Immature natural killer cell (primary cell): ENCODE measurements around the gene ATP6V0A4. TPM values are rescaled to one million over a fixed set of nuclear protein-coding genes. Genes with fewer than 3 reads are reported as not detected.
"Not testable (repeated sequence)": the region's sequence is repeated elsewhere in the genome, so short reads cannot be mapped to it uniquely, and the experiment has no call there.

Experiments
- DNase-seq, 3 donors: peaks; one replicate each; pipeline ENCODE4 v3.0.0; 2022; ENCODE audit warnings: mixed read lengths in 1 of 3
- H3K27ac Mint-ChIP-seq, 6 donors: one replicate each; pipeline ENCODE4 v1.8.0; 2020; ENCODE audit warnings: mixed read lengths in 6 of 6, mild to moderate bottlenecking in 5 of 6, inconsistent platforms in 4 of 6, moderate library complexity in 3 of 6
- H3K27me3 Mint-ChIP-seq, 3 donors: one replicate each; pipeline ENCODE4 v1.8.0; 2020 to 2021; ENCODE audit warnings: low read depth in 3 of 3, mild to moderate bottlenecking in 3 of 3, mixed read lengths in 3 of 3, moderate library complexity in 3 of 3, inconsistent platforms in 1 of 3
- H3K36me3 Mint-ChIP-seq, 3 donors: one replicate each; pipeline ENCODE4 v1.8.0; 2020; ENCODE audit warnings: mixed read lengths in 3 of 3, inconsistent platforms in 2 of 3, mild to moderate bottlenecking in 2 of 3
- H3K4me1 Mint-ChIP-seq, 2 donors: one replicate each; pipeline ENCODE4 v1.8.0; 2020; ENCODE audit warnings: inconsistent platforms in 2 of 2, mild to moderate bottlenecking in 2 of 2, mixed read lengths in 2 of 2, moderate library complexity in 1 of 2
- H3K4me3 Mint-ChIP-seq, 5 donors: one replicate each; pipeline ENCODE4 v1.8.0; 2020; ENCODE audit warnings: mild to moderate bottlenecking in 5 of 5, mixed read lengths in 5 of 5, inconsistent platforms in 3 of 5, moderate library complexity in 3 of 5
- H3K9me3 Mint-ChIP-seq, 6 donors: one replicate each; pipeline ENCODE4 v1.8.0; 2020; ENCODE audit warnings: mild to moderate bottlenecking in 6 of 6, mixed read lengths in 6 of 6, inconsistent platforms in 4 of 6, moderate library complexity in 3 of 6
- polyA plus RNA-seq, 3 donors: library from polyadenylated mRNA; unstranded; fragments of 300-500 nt; fragmentation: Illumina TruSeq; gene quantifications; one replicate each; pipeline ENCODE4 v1.2.3, GENCODE V29; 2021

The ATP6V0A4 gene
- polyA plus RNA-seq, 3 donors from 2014 or later = not detected

DNA sequence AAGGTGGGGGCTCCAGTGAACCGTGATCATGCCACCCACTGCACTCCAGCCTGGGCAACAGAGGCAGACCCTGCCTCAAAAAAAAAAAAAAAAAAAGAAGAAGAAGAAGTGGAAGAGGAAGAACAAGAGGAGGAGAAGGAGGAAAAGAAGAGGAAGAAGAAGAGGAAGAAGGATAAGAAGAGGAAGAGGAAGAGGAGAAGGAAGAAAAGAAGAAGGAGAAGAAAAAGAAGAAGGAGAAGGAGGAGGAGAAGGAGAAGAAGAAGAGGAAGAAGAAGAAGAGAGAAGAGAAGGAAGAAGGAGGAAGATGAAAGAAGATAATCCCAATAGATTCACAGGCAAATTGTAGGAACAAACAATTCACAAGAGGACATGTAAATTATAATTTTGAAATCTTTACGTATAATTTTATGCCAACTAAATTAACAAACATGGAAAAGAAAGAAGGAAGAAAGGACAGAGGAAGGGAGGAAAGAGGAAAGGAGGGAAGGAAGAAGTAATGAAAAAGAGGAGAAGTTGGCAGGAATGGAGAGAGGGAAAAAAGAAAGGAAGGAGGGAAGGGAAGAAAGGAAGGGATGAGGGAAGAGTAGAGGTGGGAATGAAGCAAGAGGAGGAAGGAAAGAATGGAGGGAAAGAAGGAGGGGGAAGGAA lies 100.3 kb downstream of the ATP6V0A4 start:
- no peak for DNase-seq
- H3K36me3 Mint-ChIP-seq = no peaks in the 10 kb centered on the region
- H3K4me3 Mint-ChIP-seq = no peak overlapping the region
- no peaks in the 10 kb centered on the region for H3K9me3 Mint-ChIP-seq
- H3K4me1 Mint-ChIP-seq = no peaks in the 10 kb centered on the region
- peaks cover 2 to 6% (median 3%) of the 10 kb centered on the region in 3 donors for H3K27me3 Mint-ChIP-seq
- no peak overlapping the region for H3K27ac Mint-ChIP-seq

DNA sequence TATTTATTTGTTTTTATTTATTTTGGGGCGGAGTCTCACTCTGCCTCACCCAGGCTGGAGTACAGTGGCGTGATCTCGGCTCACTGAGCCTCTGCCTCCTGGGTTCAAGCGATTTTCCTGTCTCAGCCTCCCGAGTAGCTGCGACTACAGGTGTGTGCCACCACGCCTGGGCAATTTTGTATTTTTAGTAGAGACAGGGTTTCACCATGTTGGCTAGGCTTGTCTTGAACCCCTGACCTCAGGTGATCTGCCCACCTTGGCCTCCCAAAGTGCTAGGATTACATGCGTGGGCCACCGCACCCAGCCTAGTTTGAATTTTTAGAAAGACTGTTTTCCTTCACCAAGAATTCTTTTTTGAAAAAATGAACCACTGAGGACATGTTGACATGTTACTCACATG lies 102.2 kb downstream of the ATP6V0A4 start:
- not testable (repeated sequence) for H3K4me3 Mint-ChIP-seq, H3K27ac Mint-ChIP-seq, H3K27me3 Mint-ChIP-seq, H3K9me3 Mint-ChIP-seq, DNase-seq, H3K36me3 Mint-ChIP-seq, H3K4me1 Mint-ChIP-seq

DNA sequence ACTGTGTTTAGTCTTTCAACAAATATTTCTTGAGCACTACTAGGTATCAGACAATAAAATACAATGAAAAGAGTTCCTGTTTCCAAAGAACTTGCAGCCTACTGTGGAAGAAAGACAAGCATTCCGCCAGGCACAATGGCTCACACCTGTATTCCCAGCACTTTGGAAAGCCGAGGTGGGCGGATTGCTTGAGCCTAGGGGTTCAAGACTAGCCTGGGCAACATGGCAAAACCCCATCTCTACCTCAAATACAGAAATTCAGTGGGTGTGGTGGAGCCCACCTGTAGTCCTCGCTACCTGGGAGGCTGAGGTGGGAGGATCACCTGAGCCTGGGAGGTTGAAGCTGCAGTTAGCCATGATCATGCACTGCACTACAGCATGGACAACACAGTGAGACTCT lies 102.9 kb downstream of the ATP6V0A4 start:
- Mint-ChIP-seq H3K9me3 (no peaks in the 10 kb centered on the region), H3K36me3 (no peaks in the 10 kb centered on the region), H3K27me3 (peaks cover 2 to 8% (median 6%) of the 10 kb centered on the region in 3 donors), H3K4me3 (no peak overlapping the region), H3K27ac (no peak overlapping the region), H3K4me1 (no peaks in the 10 kb centered on the region)
- no peak for DNase-seq

DNA sequence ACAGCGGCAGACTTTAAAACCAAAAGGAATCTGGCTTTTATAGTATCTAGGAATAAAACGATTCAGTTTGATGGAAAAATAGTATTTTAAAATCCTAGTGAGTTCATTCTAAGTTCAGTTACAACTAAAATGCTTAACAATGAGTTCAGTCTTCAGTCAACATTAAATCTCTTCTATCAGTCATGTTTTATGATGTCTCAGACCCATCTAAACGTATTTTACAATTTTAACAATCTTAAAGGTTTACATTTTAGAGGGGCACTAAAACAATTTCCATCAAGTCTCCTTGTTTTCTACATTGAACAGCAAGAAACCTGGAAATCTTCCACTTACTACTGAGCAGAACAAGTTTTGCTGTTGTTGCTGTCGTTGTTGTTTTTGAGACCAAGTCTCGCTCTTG lies 106.8 kb downstream of the ATP6V0A4 start:
- Mint-ChIP-seq H3K4me1 (no peaks in the 10 kb centered on the region), H3K36me3 (no peaks in the 10 kb centered on the region), H3K27ac (no peak overlapping the region), H3K4me3 (no peak overlapping the region), H3K9me3 (no peaks in the 10 kb centered on the region), H3K27me3 (peaks cover 0 to 5% (median 1%) of the 10 kb centered on the region in 3 donors)
- DNase-seq = no peak

DNA sequence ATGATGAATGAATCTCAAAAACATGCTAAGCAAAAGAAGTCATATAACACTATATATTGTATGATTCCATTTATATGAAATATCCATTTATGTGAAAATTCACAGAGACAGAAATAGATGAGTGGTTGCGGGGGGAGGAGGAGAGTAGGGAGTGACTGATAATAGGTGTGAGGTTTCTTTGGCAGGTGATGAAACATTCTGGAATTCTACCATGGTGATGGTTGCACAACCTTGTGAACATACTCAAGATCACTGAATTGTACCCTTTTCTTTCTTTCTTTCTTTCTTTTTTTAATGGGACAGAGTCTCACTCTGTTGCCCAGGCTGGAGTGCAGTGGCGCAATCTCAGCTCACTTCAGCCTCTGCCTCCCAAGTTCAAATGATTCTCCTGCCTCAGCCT lies 107.5 kb downstream of the ATP6V0A4 start:
- H3K4me1 Mint-ChIP-seq = no peaks in the 10 kb centered on the region
- H3K27me3 Mint-ChIP-seq = peaks cover 0 to 5% (median 0%) of the 10 kb centered on the region in 3 donors
- H3K36me3 Mint-ChIP-seq = no peaks in the 10 kb centered on the region
- no peak overlapping the region for H3K27ac Mint-ChIP-seq
- H3K4me3 Mint-ChIP-seq = no peak overlapping the region
- H3K9me3 Mint-ChIP-seq = no peaks in the 10 kb centered on the region
- no peak for DNase-seq

DNA sequence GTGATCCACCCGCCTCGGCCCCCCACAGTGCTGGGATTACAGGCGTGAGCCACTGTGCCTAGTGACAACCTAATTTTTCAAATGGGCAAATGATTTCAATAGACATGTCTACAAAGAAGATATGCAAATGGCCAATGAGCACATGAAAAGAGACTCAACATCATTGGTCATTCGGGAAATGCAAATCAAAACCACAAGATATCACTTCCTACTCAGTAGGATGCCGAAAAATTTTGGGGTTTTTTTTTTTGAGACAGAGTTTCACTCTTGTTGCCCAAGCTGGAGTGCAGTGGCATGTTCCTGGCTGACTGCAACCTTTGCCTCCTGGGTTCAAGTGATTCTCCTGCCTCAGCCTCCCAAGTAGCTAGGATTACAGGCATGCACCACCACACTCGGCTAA lies 110.0 kb downstream of the ATP6V0A4 start:
- not testable (repeated sequence) for H3K36me3 Mint-ChIP-seq, H3K4me3 Mint-ChIP-seq, H3K9me3 Mint-ChIP-seq, H3K27me3 Mint-ChIP-seq, H3K27ac Mint-ChIP-seq, H3K4me1 Mint-ChIP-seq, DNase-seq

DNA sequence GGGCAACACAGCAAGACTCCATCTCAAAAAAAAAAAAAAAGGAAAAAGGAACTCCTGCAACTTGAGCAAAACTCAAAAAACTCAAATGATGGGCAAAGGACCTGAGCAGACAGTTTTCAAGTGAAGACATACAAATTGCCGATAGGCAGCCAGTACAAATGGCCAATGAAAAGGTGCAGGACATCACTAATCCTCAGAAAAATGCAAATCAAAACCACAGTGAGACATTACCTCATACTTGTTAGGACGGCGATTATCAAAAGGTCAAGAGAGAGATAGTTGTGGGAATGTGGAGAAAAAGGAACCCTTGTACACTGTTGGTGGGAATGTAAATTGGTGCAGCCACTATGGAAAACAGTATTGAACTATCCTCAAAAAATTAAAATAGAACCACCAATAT lies 113.7 kb downstream of the ATP6V0A4 start:
- H3K36me3 Mint-ChIP-seq = no peaks in the 10 kb centered on the region
- no peak for DNase-seq
- peaks cover 0 to 2% (median 1%) of the 10 kb centered on the region in 3 donors for H3K27me3 Mint-ChIP-seq
- no peak overlapping the region for H3K27ac Mint-ChIP-seq
- H3K4me1 Mint-ChIP-seq = no peaks in the 10 kb centered on the region
- H3K9me3 Mint-ChIP-seq = peaks cover 0 to 1% (median 0%) of the 10 kb centered on the region in 6 donors
- no peak overlapping the region for H3K4me3 Mint-ChIP-seq

DNA sequence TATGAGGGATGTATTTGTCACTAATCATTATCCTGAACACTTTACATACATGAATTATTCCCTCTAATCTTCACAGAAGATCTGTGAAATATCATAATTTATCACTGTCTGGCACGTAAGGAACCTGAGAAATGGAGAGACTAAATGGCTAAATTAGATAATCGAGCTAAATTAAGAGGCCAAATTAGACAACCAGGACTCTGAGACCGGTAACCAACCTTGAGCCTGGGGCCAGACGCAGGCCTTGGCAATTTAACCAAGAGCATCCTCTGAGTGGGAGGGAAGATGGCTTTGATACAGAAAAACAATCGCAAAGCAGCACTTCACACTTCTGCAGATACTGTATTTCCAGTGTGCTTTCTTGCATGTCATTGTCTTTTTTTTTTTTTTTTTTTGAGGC lies 118.2 kb downstream of the ATP6V0A4 start:
- Mint-ChIP-seq H3K4me1 (no peaks in the 10 kb centered on the region), H3K27me3 (peaks cover 0 to 4% (median 3%) of the 10 kb centered on the region in 3 donors), H3K4me3 (no peak overlapping the region), H3K27ac (no peak overlapping the region), H3K9me3 (peaks cover 0 to 1% (median 0%) of the 10 kb centered on the region in 6 donors), H3K36me3 (no peaks in the 10 kb centered on the region)
- no peak for DNase-seq

DNA sequence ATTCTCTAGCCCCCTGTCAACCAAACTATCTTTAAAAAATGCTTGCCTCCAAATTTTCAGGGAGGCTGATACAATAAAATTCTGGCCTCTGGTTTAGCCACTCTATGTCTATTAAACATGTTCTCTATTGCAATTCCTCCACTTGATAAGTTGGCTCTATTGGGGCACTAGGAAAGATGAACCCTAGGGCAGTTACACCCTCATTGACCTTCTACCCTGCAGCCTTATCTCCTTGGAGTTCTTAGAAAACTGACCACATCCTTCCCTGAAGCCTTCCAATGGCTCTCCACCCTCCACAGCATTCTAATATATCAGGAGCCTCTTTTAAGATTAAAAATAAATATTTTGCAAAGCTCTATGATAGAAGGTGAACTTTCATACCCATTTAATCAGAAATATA lies 127.4 kb downstream of the ATP6V0A4 start:
- Mint-ChIP-seq H3K4me1 (peaks cover 1 to 12% of the 10 kb centered on the region in 2 donors), H3K36me3 (no peaks in the 10 kb centered on the region), H3K4me3 (no peak overlapping the region)

DNA sequence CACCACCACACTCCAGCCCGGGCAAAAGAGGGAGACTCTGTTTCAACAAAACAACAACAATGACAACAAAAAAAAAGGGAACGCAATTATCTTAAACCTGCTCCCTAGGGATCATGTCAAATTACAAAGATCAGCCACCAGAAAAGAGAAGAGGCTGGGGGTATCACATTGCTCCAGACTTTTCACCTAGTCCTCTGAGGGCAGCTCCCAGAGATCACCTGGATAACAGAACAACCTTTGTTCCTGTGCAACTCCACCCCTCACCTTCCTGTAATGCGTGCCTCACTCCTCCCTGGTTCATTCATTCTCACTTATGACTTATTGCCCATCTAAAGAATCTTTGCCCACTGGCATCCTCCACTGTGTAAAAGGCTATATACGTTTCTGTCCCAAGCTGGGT lies 128.6 kb downstream of the ATP6V0A4 start:
- H3K27me3 Mint-ChIP-seq = peaks cover 0 to 10% (median 3%) of the 10 kb centered on the region in 3 donors
- peaks cover 0 to 1% (median 0%) of the 10 kb centered on the region in 6 donors for H3K9me3 Mint-ChIP-seq
- no peak overlapping the region for H3K4me3 Mint-ChIP-seq

More for the DNA sequence above, 127.4 kb downstream of the ATP6V0A4 start:
- Mint-ChIP-seq H3K27me3 (peaks cover 0 to 10% (median 3%) of the 10 kb centered on the region in 3 donors), H3K27ac (no peak overlapping the region), H3K9me3 (peaks cover 0 to 1% (median 0%) of the 10 kb centered on the region in 6 donors)
- DNase-seq = no peak

DNA sequence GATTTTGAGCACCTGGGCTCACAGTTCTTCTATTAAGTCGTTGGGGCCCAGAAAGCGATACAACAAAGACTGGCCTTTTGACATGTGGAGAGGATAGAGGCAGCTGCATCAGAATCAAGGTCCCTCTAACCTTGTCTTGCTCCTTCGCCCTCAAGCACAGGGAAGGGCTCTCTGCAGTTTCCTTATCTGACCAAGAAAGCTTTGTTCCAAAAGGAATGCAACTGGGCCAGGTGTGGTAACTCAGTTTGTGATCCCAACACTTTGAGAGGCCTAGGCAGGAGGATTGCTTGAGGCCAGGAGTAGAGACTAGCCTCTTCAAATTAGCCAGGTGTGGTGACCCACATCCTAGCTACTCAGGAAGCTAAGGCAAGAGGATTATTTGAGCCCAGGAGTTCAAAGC lies 129.1 kb downstream of the ATP6V0A4 start:
- peaks cover 2 to 13% of the 10 kb centered on the region in 2 donors for H3K4me1 Mint-ChIP-seq
- peaks cover 0 to 1% (median 0%) of the 10 kb centered on the region in 6 donors for H3K9me3 Mint-ChIP-seq
- no peak overlapping the region for H3K27ac Mint-ChIP-seq

More for the DNA sequence above, 128.6 kb downstream of the ATP6V0A4 start:
- H3K27ac Mint-ChIP-seq = no peak overlapping the region
- peaks cover 1 to 12% of the 10 kb centered on the region in 2 donors for H3K4me1 Mint-ChIP-seq
- no peaks in the 10 kb centered on the region for H3K36me3 Mint-ChIP-seq
- DNase-seq = no peak

DNA sequence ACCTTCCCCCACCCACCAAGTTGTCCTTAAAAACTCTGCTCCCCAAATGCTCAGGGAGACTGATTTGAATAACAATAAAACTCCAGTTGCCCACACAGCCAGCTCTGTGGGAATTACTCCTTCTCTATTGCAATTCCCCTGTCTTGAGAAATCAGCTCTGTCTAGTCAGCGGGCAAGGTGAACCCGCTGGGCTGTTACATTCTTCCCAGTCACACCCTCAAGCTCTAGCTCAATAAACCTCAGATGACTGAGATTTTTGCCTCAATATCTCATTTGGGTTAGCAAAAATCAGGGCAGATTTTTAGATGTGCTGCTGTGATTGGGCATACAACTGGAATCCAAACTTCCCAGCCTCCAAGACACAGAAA lies 129.8 kb downstream of the ATP6V0A4 start:
- Mint-ChIP-seq H3K27me3 (peaks cover 3 to 10% (median 9%) of the 10 kb centered on the region in 3 donors), H3K27ac (no peak overlapping the region), H3K4me1 (peaks cover 3 to 16% of the 10 kb centered on the region in 2 donors), H3K9me3 (peaks cover 0 to 1% (median 0%) of the 10 kb centered on the region in 6 donors), H3K36me3 (no peaks in the 10 kb centered on the region), H3K4me3 (no peak overlapping the region)
- no peak for DNase-seq

More for the DNA sequence above, 129.1 kb downstream of the ATP6V0A4 start:
- Mint-ChIP-seq H3K4me3 (no peak overlapping the region), H3K36me3 (no peaks in the 10 kb centered on the region), H3K27me3 (peaks cover 3 to 10% (median 4%) of the 10 kb centered on the region in 3 donors)
- DNase-seq = no peak

DNA sequence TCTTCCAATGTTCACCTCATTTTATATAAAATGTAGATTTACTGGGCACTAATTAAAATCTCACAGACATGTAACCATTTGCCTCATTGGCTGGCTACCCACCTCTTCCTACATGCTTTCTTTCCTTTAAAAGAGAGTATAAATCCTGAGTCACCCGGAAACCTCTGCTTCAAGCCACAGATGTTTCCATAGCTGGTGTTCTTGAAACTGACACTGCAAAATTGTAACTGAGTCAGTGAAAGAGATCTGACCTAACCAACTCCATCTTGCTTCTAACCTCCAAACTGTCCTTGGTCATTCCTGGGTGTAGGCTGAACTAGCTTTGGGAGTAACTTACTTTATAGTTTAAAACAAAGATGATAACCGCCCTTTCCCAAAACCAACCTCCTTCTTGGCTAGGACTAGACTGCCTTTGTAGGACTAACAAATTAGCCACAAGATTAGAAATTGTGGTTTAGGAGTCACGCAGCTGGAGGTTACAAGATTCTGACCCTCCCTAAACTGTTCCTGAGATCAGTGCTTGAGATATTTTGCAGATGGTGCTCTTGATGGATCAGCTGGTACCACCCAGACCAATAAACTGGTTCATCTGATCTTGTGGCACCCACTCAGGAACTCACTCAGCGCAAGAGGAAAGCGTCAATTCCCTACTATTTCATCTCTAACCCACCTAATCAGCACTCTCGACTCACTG lies 130.3 kb downstream of the ATP6V0A4 start:
- H3K9me3 Mint-ChIP-seq = peaks cover 0 to 1% (median 0%) of the 10 kb centered on the region in 6 donors
- H3K4me3 Mint-ChIP-seq = no peak overlapping the region
- H3K4me1 Mint-ChIP-seq = peaks cover 3 to 16% of the 10 kb centered on the region in 2 donors
- H3K36me3 Mint-ChIP-seq = no peaks in the 10 kb centered on the region
- no peak for DNase-seq
- H3K27ac Mint-ChIP-seq = no peak overlapping the region
- peaks cover 3 to 10% (median 9%) of the 10 kb centered on the region in 3 donors for H3K27me3 Mint-ChIP-seq

DNA sequence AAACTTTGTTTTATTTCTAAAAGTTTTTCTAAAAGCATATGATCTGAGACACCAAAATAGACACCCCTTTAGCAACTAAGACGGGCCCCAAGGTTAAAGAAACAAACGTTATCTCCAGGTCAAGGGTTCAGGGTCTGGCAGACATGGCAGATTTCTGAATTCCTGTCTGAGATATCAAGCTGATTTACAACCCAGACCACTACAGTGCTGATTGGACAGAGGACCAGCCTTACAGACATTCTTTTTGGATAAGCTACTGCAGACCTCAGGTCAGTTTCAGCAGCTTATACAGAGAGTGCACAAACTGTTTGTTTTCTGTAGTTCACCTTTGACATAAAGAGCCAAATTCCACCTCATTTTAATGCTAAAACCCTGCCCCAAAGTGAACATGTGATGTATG lies 131.6 kb downstream of the ATP6V0A4 start:
- Mint-ChIP-seq H3K27me3 (peaks cover 3 to 9% (median 8%) of the 10 kb centered on the region in 3 donors), H3K36me3 (no peaks in the 10 kb centered on the region), H3K4me3 (no peak overlapping the region), H3K9me3 (peaks cover 0 to 1% (median 0%) of the 10 kb centered on the region in 6 donors), H3K4me1 (peaks cover 3 to 16% of the 10 kb centered on the region in 2 donors), H3K27ac (no peak overlapping the region)
- no peak for DNase-seq
